Spleen (tissue), 11 donors: Measurements from ENCODE around the gene NPEPL1. TPM values are rescaled to one million over a fixed set of nuclear protein-coding genes. Genes with fewer than 3 reads are reported as not detected.

Source experiments
- DNase-seq: peaks from one replicate; pipeline ENCODE4 v3.0.0-alpha.2; 2020
- H3K27ac ChIP-seq, 8 donors: fragments of 200-600 bp; sonication (generic) in 7 of 8; 1 replicate in 4 of 8; 2 replicates in 4 of 8; pipeline versions ENCODE4 v1.5.0 to v1.8.0; 2016 to 2021; ENCODE audit warnings: inconsistent platforms in 4 of 8, mild to moderate bottlenecking in 4 of 8, moderate library complexity in 1 of 8
- H3K27me3 ChIP-seq, 7 donors: fragments of 200-600 bp; sonication (generic) in 6 of 7; replicated peaks in 1 of 7; 1 replicate in 4 of 7; 2 replicates in 3 of 7; pipeline versions ENCODE4 v1.5.0 to v1.8.0; 2016 to 2021; ENCODE audit warnings: inconsistent platforms in 3 of 7, mild to moderate bottlenecking in 1 of 7
- H3K36me3 ChIP-seq, 6 donors: fragments of 200-600 bp; sonication (generic) in 5 of 6; 1 replicate in 4 of 6; 2 replicates in 2 of 6; pipeline versions ENCODE4 v1.5.0 to v1.8.0; 2016 to 2021; ENCODE audit warnings: inconsistent platforms in 2 of 6
- H3K4me1 ChIP-seq, 6 donors: fragments of 200-600 bp; sonication (generic) in 5 of 6; 1 replicate in 3 of 6; 2 replicates in 3 of 6; pipeline versions ENCODE4 v1.5.0 to v1.8.0; 2016 to 2021; ENCODE audit warnings: inconsistent platforms in 3 of 6
- H3K4me3 ChIP-seq, 8 donors: fragments of 200-600 bp; sonication (generic) in 7 of 8; 1 replicate in 4 of 8; 2 replicates in 4 of 8; pipeline versions ENCODE4 v1.5.0 to v1.8.0; 2016 to 2021; ENCODE audit warnings: inconsistent platforms in 4 of 8, mild to moderate bottlenecking in 4 of 8, moderate library complexity in 2 of 8
- H3K9me3 ChIP-seq, 8 donors: fragments of 200-600 bp; sonication (generic) in 7 of 8; 1 replicate in 4 of 8; 2 replicates in 4 of 8; pipeline versions ENCODE4 v1.5.0 to v1.8.0; 2016 to 2021; ENCODE audit warnings: inconsistent platforms in 4 of 8
- POLR2A ChIP-seq, 3 donors: fragments of 450-650 bp; IDR thresholded peaks; one replicate each; pipeline ENCODE4 v1.5.1; 2017; ENCODE audit warnings: antibody characterized with exemption in 3 of 3, mild to moderate bottlenecking in 1 of 3
- POLR2AphosphoS5 ChIP-seq, 3 donors: sonication (generic); formaldehyde crosslinking; IDR thresholded peaks; one replicate each; pipeline ENCODE4 v1.5.1; 2017; ENCODE audit warnings: antibody characterized with exemption in 3 of 3
- WGBS, 5 donors: extraction: QIAGEN DNeasy Blood & Tissue Kit in 3 of 5; methylation state at CpG; one replicate each; pipeline versions ENCODE4 v1.1.5 to v1.1.7; 2013 to 2018; 5-methylcytosine and 5-hydroxymethylcytosine counted together
- intact Hi-C: fragments of 100-400 bp; cut with DNase I; formaldehyde crosslinking; loops from one replicate; pipeline ENCODE4 v1.15.0; 2023; ENCODE audit warnings: low total_unique reads
- polyA plus RNA-seq, 3 donors: library from polyadenylated mRNA; stranded (reverse); fragments of 200-250 nt; gene quantifications; one replicate each; pipeline ENCODE4 v1.2.1, GENCODE V29; 2013
- total RNA-seq, 7 donors: library from RNA; depleted of rRNA in 3 of 7; stranded (reverse); fragments of >200 nt in 3 of 7; fragmentation: NEBNext Ultra II Directional in 4 of 7; extraction: Animal tissue kit (Norgen Biotek cat#: 25700) in 4 of 7; gene quantifications; one replicate each; pipeline versions ENCODE4 v1.1.0 to v1.2.1, GENCODE V29; 2016 to 2021
- TF ChIP-seq, protein P1 (sequence below), 11 experiments: fragments of 200-600 bp in 7 of 11; fragments of 450-650 bp in 4 of 11; sonication (generic) in 4 of 11; IDR thresholded peaks in 8 of 11; conservative IDR thresholded peaks in 3 of 11; 1 replicate in 7 of 11; 2 replicates in 4 of 11; pipeline versions ENCODE4 v1.4.0 to v1.8.0; 2016 to 2021; ENCODE audit warnings: antibody characterized with exemption in 11 of 11, inconsistent platforms in 4 of 11, mild to moderate bottlenecking in 1 of 11
- donor health status: healthy with polysubstance abuse.
- donor health status: DM: no; HTN: no; CAD: no; lungs with moderate emphysema.
- donor health status: DM: no; HTN: no; CAD: no.
- donor health status: Bipolar disorder and iron deficiency.
- donor health status: healthy.
- donor health status: DM: no; HTN: no; CAD: no.
- donor health status: DM: yes; HTN: yes; CAD: no.

The NPEPL1 gene
- total and polyA plus RNA-seq, 10 donors, result 19.3 to 61.7 (median 56.2) TPM

DNA sequence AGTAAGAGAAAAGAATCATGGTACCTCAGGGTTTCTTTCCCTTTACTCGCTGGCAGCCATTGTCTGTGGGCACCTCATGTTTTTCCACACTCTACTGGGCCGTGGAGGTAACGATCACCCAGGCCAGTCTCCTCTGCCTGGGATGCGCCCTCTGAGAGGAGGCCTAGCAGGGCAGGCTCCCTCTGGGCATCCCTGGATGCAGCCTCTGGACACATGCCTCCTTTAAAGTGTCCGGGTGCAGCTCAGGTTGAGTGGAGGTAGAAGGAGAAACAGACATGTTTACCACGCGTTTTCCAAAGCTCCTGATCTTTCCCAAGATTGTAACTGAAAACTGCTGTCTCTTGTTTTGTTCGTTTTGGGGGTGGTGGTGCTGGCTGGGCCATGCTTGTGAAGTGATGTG lies 13.8 kb upstream of the NPEPL1 start:
- intact Hi-C loops, result no loop called here
- DNase-seq, result no peak
- H3K4me1 ChIP-seq, result no peaks in the 10 kb centered on the region
- 94 to 96% (median 95%) methylated on average over 8 of the region's 8 CpGs for WGBS, 5 donors
- H3K27me3 ChIP-seq, result no peaks in the 10 kb centered on the region
- H3K4me3 ChIP-seq, result no peak overlapping the region
- H3K27ac ChIP-seq, result no peak overlapping the region
- TF ChIP-seq, protein P1, sequence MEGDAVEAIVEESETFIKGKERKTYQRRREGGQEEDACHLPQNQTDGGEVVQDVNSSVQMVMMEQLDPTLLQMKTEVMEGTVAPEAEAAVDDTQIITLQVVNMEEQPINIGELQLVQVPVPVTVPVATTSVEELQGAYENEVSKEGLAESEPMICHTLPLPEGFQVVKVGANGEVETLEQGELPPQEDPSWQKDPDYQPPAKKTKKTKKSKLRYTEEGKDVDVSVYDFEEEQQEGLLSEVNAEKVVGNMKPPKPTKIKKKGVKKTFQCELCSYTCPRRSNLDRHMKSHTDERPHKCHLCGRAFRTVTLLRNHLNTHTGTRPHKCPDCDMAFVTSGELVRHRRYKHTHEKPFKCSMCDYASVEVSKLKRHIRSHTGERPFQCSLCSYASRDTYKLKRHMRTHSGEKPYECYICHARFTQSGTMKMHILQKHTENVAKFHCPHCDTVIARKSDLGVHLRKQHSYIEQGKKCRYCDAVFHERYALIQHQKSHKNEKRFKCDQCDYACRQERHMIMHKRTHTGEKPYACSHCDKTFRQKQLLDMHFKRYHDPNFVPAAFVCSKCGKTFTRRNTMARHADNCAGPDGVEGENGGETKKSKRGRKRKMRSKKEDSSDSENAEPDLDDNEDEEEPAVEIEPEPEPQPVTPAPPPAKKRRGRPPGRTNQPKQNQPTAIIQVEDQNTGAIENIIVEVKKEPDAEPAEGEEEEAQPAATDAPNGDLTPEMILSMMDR (IDR thresholded peaks at IDR 0.05 in 8 of 11, conservative IDR thresholded peaks at IDR 0.05 in 3 of 11), result no peak
- TF ChIP-seq POLR2AphosphoS5 (IDR thresholded peaks at IDR 0.05), result no peak
- TF ChIP-seq POLR2A (IDR thresholded peaks at IDR 0.05), result no peak
- peaks cover 5 to 89% (median 52%) of the 10 kb centered on the region in 6 donors for H3K36me3 ChIP-seq
- H3K9me3 ChIP-seq, result no peaks in the 10 kb centered on the region

DNA sequence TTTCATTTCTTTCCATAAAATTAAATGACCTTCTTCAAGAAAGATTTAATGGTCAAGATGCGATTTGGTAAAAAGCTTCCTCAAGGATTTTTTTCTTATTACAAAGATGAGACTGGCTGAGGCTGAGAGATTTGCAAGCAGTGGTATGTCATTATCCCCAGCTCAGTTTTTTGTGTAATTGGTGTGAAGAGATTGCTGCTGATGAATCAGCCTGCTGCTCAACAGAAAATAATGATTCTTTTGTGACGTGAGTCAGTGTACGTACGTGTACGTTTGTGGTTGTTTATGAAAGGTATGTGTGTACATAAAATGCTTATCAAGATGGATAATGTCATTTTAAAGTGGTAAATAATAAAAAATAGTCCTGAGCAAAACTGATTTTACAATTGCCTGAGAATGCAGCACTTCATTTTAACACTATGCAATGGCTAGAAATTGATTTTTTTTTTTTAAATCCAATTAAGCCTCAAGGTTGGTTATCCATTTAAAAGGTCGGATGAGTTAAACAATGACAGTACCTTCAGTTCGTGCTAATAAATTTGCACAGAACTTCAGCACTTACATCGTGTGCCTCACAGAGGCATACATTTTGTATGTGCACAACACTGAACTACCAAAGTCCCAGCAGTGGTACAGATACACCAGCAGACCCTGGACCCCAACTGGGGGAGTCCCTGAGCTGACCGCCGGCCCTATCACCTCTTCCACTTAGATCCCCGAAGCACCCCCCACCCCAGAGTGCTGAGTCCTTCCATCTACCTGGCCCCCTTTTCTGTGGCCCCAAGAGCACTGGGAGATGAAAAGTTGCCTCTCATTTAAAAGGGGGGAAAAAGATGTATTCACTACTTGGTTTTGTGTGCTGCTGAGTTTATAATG lies 9.7 kb upstream of the NPEPL1 start:
- H3K27ac ChIP-seq, result no peak overlapping the region
- 94 to 97% (median 96%) methylated on average over 11 of the region's 11 CpGs for WGBS, 5 donors
- H3K9me3 ChIP-seq, result no peaks in the 10 kb centered on the region

DNA sequence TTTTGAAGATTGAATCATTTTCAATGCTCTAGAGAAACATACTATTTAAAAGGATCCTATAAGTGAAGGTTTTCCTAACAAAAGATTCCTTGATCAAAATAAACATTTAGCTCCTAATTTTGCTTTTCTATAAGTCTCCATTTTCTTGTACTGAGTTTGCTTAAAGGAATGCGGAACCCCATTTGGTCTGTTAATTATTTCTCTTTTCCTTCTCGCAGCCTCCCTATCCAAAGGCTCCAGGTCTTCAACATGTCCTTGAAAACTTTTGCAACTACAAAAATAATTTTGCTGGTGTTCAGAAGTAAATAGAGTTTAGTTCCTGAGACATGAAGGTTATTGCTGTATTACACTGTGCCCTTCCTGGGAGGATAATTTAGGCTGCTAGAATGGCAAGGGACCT lies 8.3 kb upstream of the NPEPL1 start:
- DNase-seq, result no peak
- H3K27ac ChIP-seq, result no peak overlapping the region
- H3K4me1 ChIP-seq, result peaks cover 0 to 7% (median 3%) of the 10 kb centered on the region in 6 donors
- H3K4me3 ChIP-seq, result no peak overlapping the region
- H3K36me3 ChIP-seq, result peaks cover 0 to 58% (median 13%) of the 10 kb centered on the region in 6 donors
- 95 to 99% (median 98%) methylated on average over 2 of the region's 2 CpGs for WGBS, 5 donors
- intact Hi-C loops, result no loop called here
- no peaks in the 10 kb centered on the region for H3K27me3 ChIP-seq
- H3K9me3 ChIP-seq, result no peaks in the 10 kb centered on the region
- TF ChIP-seq, protein P1 (IDR thresholded peaks at IDR 0.05 in 8 of 11, conservative IDR thresholded peaks at IDR 0.05 in 3 of 11), result no peak
- TF ChIP-seq POLR2AphosphoS5 (IDR thresholded peaks at IDR 0.05), result no peak
- no peak for TF ChIP-seq POLR2A (IDR thresholded peaks at IDR 0.05)

More for the DNA sequence above, 9.7 kb upstream of the NPEPL1 start:
- intact Hi-C loops, result no loop called here
- peaks cover 0 to 72% (median 18%) of the 10 kb centered on the region in 6 donors for H3K36me3 ChIP-seq
- H3K4me3 ChIP-seq, result no peak overlapping the region
- DNase-seq, result no peak
- H3K27me3 ChIP-seq, result no peaks in the 10 kb centered on the region
- H3K4me1 ChIP-seq, result no peaks in the 10 kb centered on the region
- no peak for TF ChIP-seq POLR2A (IDR thresholded peaks at IDR 0.05)
- TF ChIP-seq, protein P1 (IDR thresholded peaks at IDR 0.05 in 8 of 11, conservative IDR thresholded peaks at IDR 0.05 in 3 of 11), result no peak
- TF ChIP-seq POLR2AphosphoS5 (IDR thresholded peaks at IDR 0.05), result no peak

DNA sequence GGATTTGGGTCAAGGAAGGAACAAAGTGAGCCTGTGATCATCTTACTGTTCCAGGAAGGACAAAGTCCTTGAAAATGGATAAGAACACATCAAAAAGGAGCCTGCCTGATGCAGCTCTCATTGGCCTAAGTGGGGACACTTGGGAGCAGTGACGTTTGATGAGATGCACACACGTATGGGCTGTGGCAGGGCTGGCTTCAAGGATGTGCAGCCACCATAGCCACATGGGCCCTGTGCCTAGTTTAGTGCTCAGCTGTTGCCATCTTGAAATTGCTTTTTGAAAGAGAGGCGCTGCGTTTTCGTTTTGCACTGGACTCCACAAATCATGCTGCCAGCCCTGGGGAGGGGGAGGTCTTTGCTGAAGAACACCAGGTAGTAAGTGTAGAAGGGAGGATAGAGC lies 6.6 kb upstream of the NPEPL1 start:
- H3K4me1 ChIP-seq, result peaks cover 0 to 22% (median 10%) of the 10 kb centered on the region in 6 donors
- H3K27ac ChIP-seq, result no peak overlapping the region
- intact Hi-C loops, result no loop called here
- no peak for DNase-seq
- TF ChIP-seq POLR2A (IDR thresholded peaks at IDR 0.05), result no peak
- TF ChIP-seq POLR2AphosphoS5 (IDR thresholded peaks at IDR 0.05), result no peak
- TF ChIP-seq, protein P1 (IDR thresholded peaks at IDR 0.05 in 8 of 11, conservative IDR thresholded peaks at IDR 0.05 in 3 of 11), result no peak
- peaks cover 0 to 41% (median under 1%) of the 10 kb centered on the region in 6 donors for H3K36me3 ChIP-seq
- 88 to 96% (median 90%) methylated on average over 5 of the region's 5 CpGs for WGBS, 5 donors
- no peaks in the 10 kb centered on the region for H3K9me3 ChIP-seq
- no peaks in the 10 kb centered on the region for H3K27me3 ChIP-seq
- H3K4me3 ChIP-seq, result no peak overlapping the region
